HG02870 (cell line): ENCODE measurements around the gene DDX31.

Experiments used
- ATAC-seq: cut with Tn5 transposase; IDR thresholded peaks from one replicate; pipeline ENCODE4 v1.9.1; 2021; ENCODE audit warnings: mild to moderate bottlenecking, moderate library complexity; ENCODE audit not compliant: unreplicated experiment

Gene DDX31

DNA sequence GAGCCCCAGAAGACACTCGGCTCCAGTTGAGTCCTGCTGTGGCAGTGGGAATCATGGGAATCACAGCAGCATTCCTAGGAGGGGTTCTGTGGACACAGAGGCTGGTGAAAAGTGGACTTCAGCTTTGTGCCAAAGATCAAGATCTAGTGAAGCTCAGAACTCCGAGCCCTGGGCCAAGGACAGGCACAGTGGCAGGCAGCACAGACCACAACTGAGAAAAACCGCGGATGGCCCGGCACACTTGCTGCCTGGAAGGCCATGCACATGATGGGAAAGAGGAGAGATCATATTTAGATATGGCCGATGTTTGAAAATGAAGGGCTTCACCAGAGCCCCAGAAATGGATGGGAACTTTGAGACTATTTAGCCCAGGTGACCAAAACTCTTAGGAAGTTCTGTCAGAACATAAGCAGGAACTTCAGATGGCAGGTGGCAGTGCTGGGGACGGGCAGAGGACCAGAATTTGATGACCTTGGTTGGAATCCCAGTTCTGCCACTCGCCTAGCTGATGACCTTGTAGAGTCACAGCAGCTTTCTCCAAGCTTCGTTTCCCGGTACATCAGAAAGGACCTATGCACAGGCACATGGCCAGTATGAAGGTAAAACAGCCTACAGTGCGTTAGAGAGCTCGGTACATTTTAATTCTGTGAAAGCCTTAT, 69.3 kb downstream of the DDX31 start:
- ATAC-seq = no peak

DNA sequence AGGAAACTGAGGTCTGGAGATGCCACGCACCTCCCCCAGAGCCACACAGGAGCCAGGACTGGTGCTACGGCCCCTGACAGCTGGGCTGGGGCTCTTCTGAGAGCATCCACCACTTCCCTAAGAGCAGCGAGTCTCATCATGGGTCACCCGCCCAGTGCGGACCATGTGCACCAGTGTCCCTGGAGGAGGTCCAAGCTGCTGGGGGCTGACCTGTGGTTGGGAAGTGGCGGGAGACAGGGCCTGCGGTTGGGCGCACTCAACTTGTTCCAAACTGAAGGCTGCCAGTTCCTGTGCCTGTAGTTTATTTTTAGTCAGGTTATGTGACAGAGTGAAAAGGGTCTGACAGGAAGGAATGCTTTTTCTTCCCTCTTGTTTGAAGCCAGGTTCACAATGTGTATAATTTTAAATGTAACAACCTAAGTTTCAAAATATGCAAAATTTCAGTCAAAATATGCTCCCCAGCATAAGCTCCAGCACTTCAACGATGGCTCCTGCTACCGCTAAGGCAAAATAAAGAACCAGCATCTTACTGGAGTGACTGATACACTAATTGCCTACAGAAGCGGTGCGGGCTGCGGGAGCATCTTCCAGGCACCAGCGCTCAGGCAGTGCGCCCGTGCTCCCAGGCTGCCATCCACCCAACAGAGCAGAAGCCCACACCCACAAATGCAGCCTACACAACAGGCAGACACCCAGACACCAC, 72.6 kb downstream of the DDX31 start:
- ATAC-seq = no peak

DNA sequence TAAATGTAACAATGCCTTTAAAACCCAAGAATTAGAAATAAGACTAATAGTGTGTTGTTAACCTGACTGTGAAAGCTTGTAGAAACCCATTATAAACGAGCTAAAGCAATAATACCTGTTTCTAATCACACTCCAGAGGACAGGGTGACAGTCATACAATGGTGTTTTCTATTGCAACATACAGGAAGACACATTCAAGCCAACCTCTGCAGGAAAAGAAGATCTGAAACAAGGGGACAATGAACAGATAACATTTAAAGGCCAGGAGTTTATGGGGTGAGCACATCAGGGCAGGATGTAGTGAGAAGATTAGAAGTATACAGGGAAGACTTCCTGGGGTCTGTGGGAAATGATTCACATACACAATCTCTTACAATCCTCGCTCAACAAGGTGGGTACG, 73.6 kb downstream of the DDX31 start:
- ATAC-seq = no peak

DNA sequence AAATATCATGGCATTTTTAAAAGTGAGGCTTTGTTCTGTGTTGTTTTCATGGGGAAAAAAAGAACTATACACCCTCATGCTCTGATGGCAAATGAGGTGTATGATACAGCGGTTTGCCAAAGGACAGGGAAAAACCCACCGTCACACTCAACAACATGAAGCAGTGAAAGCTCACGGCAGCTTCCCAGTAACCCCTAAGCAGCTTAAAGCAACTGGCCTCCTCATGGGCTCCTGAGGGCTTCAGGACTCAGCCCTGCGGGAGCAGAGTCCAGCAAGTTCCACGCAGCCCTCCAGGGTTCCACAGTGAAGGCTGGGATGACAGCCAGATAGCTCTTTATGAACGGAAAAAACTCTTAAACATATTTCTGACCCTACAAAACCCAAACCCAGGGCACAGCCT, 74.5 kb downstream of the DDX31 start:
- ATAC-seq = no peak

DNA sequence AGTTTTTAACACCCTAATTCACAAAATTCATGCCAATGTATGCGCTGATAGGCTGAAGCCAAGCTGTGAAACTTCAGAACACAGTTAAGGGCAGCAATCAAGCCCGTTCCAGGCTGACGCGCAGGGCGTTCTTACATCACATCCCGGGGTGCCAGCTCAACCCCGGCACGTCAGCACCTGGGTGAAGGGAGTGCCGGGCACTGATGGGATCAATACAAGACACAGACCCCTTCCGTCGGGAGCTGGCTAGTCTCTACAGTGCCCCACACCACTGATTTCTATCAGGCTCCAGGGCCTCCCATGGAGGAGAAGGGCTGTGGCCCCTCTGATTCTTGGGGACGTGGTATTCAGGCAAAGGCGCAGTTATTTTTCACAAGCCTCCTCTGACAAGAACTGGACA, 75.4 kb downstream of the DDX31 start:
- ATAC-seq = no peak

DNA sequence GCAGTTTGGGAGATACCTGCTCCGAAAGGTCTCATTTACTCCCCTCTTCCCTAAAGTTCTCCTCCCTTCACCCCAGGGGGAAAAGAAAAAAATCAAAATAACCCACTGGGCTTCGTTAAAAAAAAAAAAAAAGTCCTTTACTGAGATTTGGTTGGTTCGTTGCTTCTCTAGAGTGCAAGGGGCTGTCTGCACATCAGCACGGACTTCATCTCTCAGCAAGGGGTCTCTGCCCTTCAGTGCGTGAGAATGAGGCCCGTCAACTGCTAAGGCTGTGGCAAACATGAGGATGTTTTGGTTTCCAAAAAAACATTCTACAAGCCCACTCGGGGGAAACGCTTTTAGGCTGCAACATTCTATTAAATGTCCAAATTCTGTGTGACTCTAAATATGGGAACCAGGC, 77.3 kb downstream of the DDX31 start:
- ATAC-seq = no peak

DNA sequence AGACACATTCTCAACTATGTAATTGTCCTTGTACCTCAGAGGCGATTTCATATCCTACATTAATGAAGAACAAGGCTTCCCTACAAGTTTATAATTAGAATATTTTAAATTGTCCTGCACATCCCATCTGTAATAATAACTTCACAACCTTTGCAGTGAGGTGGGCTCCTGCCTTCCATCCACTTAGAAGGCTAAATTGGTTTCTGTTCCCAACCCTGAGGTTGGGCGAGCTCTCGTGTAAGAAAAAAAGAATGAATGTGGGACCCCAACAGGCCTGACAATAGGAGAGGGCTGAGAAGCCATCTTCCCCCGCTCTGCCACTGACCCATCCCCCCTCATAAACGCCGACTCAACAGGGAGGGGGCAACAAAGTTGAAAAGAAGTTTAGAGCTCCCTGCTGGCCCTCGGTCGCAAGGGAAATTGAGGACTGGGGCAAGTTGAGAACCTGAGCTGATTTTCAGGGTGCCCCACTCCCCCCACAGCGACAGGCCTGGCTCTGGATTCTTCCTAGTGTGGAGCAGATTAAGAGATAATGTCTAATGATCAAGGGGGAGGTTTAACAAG, 78.0 kb downstream of the DDX31 start:
- no peak for ATAC-seq

DNA sequence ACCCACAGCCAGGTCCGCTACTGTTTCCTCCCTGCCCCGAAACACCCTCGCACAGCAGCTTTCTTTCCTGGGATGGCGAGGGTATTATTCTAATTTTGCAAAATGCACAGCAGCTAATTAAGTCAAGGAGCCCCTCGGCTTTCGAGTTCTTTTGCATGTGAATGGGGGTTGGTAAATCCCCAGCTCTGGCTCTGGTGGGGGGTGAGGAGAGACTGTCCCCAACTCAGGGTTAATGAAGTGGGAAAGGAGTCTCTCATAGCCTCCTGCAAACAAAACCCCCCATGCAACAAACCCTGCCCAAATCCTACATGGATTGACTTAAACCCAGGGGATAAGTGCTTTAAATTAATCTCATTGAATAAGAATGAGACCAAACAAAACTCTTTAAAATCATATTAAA, 78.5 kb downstream of the DDX31 start:
- ATAC-seq = no peak

DNA sequence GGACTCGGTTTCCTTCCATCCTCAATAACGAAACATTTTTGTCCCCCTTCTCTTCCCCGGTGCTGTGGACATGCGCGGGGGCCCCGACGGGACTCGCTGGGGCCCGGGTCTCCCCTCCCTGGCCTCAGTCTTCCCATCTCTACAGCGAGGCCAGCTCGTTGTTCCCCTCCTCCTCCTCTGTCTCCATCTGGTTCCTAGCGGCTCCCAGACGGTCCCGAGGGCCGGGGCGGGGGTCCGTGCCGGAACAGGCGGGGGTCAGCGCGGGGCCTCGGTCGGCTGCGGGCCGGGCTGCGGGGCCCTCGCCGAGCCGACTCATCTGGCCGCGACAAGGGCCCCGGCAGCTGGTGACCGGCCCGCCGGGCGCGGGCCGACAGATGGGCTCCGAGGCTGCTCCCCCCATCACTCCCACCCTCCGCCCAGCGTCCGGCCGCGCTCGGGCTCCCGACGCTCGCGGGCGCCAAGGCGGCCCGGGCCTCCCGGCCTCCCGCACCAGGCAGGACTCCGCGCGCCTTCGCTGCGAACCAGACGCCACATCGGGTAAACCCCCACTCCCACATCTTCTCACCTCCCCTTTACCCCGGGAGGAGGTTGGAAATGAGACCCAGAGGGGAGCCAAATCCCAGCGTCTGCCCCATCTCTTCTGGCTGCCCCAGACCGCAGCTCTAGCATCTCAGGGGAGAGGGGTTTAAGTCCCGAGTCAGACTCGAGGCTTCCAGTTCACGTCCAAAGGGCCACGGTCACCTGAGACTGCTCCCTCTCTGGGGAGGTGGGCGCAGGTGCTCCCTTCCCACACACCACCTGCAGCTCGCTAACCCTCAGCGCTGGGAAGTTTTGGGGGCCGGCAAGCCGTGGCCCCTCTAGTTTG, 79.2 kb downstream of the DDX31 start:
- no peak for ATAC-seq

DNA sequence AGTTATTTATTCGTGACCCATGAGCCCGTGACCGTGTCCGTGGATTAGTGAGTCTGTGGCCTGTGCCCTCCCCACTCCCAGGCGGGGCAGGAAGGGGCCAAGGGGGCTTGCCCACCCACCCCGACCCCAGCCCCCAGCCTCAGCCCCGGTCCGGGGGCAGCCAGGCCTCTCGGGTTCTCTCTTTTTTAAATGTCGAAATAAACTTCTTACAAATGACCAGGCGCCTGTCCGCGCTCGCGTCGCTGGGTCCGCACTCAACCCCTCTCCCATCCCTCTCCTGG, 79.8 kb downstream of the DDX31 start:
- no peak for ATAC-seq

DNA sequence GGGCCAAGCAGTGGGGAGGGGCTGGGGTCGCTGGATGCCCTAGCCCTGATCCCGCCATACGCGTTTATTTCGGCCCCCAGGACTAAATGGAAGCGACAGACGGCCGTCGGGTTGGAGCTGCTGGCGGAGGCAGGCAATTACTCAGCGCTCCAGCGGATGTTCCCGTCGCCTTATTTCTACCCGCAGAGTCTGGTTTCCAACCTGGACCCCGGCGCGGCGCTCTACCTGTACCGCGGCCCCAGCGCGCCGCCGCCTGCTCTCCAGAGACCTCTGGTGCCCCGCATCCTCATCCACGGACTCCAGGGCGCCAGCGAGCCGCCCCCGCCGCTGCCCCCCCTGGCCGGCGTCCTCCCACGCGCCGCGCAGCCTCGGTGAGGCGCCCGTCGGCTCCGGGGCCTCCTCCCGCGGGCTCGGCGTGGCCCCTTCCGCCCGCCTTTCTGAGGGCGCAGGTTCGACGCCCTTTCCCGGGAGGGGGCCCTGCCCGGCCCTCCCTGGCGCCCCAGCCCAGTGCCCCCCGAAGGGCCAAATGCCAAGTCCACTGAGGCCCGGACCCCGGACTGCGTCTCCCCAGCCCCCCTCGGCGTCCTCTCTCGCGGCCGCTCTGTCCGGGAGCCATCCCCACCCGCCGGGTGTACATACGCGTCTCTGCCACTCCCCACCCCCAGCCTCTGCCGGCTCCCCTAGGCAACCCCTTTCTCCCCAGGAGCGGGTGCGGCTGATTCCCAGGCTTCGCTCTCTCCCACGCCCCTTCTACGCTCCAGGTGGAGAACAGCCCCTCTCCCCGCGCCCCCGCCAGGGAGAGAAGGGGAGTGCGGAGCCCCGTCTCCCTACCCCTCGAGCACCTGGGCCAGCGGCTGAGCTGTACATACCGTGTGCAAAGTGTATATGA, 80.4 kb downstream of the DDX31 start:
- no peak for ATAC-seq

DNA sequence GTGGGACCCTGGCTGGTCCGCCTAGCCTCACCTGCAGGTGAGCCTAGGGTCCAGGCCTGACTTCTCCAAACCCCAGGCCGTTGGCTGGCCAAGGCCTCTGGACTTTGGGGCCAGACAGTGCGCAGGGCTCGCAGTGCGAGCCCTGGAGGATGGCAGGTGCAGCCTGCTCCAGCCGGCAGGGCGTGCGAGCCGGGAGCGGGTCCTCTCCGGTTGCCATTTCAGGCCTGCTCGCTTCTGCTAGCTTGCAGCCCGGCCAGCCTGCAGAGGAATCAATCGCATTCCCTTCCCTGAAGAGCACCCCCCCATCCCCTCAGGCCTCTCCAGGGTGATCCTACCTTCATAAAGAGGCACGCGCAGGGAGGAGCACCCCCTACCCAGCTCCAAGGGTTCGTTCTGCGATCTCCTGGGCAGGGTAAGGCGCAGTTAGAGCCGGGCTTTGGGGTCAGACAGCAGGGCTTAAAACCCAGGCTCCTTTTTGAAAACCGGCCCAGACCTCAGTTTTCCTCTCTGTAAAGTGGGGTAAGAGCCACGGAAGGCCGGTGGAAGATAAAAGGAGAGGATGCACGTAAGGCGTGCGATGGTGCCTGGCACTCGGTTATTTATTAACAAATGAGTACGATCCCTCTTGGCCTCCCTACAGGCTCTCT, 81.2 kb downstream of the DDX31 start:
- ATAC-seq = no peak

DNA sequence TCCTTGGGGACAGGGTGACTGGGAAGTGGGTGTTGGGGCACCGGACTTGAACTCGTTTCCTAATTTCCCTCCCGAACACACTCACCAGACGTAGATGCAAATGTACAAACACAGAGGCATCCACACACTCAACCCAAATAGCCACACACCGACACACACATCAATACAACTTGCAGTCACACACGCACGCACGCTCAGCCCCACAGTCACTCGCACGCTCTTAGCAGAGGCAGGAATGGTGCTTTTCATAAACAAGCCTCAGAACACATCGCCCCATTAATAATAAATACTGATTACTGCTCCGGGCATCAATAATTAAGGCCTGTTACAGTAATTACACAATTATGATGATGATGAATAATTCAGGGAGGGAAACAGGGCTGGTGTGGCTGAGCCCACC, 81.7 kb downstream of the DDX31 start:
- no peak for ATAC-seq

DNA sequence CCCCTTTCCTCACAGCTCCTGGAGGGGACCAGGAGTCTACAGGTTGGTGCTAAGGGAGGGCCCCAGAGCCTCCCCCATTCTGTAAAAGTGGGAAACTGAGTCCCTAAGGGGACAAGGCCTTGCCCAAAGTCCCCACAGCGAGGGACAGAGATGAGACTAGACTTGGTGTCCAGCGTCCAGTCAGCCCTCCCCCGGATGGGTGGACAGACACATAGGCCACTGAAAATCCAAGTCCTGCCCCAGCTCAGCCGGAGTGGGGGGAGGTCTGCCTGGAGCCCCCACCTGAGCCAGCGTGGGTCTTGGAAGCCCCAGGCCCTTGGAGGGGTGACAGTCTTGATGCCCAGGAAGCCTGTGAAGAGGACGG, 82.2 kb downstream of the DDX31 start:
- ATAC-seq = no peak

DNA sequence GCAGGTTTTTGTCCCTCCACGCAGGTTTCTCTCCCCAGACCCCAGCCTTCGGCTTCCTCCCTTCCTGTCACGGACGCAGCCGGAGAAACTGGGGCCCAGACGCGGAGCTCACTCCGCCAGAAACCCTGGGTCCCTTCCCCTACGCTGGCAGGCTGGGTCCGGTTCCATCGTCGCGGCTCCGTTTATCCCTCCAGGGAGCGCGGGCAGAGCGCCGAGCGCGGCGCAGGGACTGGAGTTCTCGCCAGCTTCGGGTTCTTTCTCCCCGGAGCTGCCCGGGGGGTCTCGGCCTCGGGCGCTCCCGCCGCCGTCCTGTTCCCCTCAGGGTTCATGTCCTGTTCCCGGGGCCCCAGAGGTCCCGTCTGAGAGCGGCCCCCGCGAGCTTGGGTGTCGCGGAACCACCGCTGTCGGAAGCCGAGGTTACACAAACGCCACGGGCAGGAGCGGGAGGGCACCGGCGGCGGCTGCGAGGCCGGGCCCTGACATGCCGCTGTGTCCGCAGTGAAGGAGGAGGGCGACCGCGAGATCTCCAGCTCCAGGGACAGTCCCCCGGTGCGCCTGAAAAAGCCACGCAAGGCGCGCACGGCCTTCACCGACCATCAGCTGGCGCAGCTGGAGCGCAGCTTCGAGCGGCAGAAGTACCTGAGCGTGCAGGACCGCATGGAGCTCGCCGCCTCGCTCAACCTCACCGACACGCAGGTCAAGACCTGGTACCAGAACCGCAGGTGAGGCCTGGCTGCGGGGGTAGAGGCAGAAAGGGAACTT, 82.8 kb downstream of the DDX31 start:
- no peak for ATAC-seq

DNA sequence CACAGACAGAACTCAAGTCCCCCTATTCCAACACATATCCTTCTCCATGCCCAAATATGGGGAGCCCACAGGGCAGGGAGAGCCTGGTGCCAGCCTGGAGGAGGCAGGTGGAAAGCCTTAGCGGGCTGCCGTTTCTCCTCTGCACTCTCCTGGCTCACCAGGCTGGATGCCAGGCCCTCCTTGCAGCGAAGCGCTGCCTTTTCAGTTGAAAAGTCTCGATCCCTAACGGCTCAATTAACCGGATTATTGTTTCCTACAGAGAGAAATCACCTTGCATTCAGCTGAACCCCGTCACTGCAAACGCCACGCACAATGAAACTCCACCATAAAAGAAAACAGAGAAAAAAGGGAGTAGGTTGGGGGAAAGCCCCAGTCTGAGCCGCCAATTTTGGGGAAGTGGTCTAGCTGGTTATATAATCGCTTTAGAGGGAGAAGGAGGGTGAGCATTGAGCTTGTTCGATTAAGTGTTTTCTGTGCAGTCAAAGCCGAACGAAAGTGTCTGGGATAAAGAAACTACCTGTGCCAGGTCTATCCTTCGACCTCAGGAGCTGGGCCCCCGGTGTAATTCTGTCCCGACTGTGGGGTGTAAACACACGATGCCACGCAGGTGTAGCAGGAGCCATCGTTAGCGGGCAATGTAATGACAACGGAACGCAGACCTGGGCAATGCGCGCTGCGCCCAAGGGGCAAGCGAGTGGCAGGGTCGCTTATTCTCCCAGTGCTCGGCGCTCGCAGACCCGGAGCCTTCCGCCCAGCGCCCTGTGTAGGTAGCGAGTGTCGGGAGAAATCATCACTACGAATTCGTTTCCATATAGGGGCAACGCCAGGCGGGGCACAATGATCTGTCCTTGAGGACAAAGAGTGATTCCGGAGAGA, 83.6 kb downstream of the DDX31 start:
- no peak for ATAC-seq

DNA sequence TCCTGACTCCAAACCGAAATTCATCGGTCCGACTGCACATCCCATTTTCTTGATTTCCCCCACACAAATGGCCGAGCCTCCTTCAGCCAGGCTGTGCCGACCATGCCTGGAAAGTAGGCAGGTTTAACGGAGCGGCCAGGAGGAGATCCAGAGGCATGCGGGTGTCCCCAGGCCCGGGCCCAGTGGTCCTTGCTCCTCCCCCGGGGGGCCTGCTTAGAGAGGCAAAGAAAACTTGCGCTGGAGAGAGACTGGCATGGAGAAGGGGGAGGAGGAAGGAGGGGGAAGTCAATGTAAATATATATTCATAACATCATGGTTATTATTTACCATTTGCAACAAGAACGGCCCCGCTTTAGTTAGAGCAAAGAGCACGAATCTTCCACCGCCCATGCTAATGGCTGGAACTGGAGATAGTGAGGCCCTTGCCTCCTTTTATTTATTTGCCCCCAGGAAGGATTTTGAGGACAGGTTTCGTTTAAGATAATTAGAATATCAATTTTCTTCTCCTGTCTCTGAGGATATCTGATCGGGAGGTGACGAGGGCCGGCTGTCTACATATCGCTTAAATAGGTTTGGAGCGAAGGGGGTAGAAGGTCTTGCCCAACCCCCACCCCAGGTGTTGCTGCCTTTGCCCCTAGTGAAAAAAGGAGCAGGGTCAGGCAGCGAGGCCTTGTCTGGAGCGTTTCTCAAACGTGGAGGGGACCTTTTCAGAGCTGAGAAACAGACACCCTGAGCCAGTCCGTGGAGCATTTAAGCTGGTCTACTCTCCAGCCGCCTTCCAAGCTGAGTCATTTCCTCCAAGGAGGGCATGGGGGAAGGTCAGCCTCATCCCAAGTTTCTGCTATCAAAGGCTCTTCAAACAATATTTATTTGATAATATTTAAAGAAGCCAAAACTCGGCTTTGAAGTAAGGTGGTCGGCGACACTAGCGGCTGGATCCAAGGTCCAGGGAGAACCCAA, 84.9 kb downstream of the DDX31 start:
- no peak for ATAC-seq
